ENCODE measurements around the gene CREB5.

Gene CREB5

GRCh38 chr7:28435732-28436378, 23.5 kb downstream of the CREB5 start:
- DNase-seq: no peak

DNA sequence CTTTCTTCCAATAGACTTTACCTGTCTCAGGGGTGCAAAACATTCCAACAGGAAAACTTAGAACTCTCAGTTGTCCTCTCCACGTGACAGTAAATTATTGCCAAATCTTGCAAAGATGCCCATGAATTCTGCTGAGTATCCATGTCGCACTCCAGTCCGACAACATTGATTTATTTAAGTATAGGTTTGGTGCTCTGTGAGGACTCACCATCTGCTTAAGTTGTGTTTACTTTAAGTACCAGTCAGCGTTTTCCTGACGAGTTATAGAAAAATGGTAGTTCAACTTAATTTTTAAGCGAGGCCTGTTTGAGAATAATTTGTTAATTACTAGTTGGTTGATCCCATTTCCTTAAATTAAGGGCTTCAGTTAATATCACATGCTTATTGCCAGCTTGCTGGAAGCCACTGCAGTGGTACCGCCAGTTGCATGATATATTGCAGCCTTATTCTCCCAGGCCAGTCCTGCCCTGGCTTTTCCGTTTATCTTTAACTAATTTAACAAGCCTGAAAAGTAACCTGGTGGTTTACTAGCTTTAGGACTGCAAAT, 27.8 kb downstream of the CREB5 start:
- DNase-seq: no peak

DNA sequence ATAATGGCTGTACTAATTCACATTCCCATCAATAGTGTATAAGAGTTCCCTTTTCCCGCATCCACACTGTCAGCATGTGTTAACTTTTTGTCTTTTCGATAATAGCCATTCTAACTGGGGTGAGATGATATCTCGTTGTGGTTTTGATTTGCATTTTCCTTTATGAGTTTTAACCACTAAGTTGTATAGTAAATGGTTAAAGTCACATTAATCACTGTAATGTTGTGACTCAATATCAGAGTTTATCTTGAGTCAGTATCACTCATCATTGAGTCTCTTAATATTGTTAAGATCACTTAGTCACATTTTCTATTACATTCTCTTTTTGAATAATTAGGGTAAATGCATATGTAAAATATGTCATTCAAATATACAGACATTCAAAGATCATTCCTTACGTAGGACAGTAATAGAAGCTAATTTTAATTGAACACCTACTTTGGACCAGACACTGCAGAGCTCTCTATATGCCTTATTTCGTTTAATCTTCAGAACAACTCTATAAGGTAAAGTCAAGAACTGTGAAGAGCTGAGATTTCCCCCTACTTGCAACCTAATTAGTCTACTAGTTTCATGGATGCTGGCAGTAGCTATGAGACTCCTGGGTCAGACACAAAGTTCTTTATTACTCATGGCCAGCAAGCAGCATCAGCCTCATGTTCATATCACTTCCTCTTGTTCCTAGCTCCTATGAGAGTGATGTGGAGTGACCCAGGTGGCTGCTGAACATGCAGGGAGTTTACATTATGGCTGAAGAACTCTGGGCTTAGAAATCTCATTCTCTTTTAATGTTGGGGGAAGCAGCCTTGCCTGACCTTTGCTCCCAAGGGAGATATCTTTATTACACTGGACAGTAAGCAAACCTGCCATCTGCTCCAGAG, 30.5 kb downstream of the CREB5 start:
- no peak for DNase-seq

- DNase-seq: no peak
Observed at GRCh38 chr7:28446131-28446530, 33.8 kb downstream of the CREB5 start.

- no peak for DNase-seq
Observed at GRCh38 chr7:28447071-28447470, 34.8 kb downstream of the CREB5 start.

DNA sequence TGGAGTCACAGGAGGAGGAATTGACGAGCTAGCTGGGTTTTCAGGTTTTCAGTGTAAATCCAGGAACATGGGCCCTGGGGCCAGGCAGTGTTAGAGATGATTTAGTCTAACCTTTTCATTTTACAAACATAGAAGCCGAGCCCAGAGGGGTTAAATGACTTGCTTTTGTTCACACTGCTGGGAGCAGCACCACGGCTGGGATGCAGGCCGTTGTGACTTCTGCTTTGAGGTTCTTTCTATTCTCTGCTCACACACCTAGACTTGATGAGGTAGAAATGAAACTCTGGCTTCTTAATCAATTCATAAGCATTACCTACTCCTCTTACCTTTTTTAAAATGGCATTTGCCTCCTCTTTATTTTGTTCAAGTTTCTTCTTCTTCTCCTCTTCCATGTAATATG, 36.4 kb downstream of the CREB5 start:
- no peak for DNase-seq

- DNase-seq: no peak
Observed at GRCh38 chr7:28452681-28453080, 40.4 kb downstream of the CREB5 start.

DNA sequence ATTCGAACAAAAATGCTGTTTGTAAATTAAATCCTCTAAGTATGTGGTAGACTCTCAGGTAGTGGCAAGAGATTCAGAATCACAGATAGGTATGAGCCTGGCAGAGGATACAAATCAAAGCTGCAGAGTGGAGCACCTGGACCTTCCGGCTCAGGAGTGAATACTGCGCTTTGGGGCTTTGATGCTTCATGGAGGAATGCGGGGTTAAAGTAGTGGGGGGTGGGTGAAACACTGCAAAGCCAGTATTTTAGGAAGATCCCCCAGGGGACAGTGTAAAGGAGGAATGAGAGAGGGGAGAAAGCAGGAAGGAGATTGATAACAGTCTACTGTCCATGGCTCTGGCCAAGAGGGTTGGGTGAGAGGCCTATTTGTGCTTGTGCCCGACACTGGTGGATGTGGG, 43.2 kb downstream of the CREB5 start:
- DNase-seq: no peak

GRCh38 chr7:28456044-28456443, 43.7 kb downstream of the CREB5 start:
- DNase-seq: no peak

- no peak for DNase-seq
Observed at GRCh38 chr7:28458732-28459131, 46.4 kb downstream of the CREB5 start.

GRCh38 chr7:28459306-28459705, 47.0 kb downstream of the CREB5 start:
- no peak for DNase-seq

GRCh38 chr7:28465697-28466096, 53.4 kb downstream of the CREB5 start:
- DNase-seq: no peak

- no peak for DNase-seq
Observed at GRCh38 chr7:28466341-28466740, 54.0 kb downstream of the CREB5 start.

GRCh38 chr7:28466885-28467284, 54.6 kb downstream of the CREB5 start:
- no peak for DNase-seq

DNA sequence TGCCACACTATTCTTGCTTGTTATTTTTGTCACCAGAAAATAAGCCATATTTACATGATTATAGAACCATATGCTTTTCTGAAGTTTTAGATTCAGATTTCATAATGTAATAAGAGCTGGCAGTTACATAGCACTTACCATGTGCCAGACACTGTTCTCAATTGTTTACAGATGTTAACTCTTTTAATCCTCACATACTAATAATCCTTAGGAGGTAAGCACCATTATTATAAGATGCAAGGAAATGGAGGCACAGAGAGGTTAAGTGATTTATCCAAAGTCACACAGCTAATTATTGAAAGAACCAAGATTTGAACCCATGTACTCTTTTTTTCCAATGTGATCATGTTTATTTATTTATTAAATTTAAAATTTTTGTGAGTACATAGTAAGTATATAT, 57.2 kb downstream of the CREB5 start:
- no peak for DNase-seq

GRCh38 chr7:28470344-28470743, 58.0 kb downstream of the CREB5 start:
- no peak for DNase-seq

GRCh38 chr7:28472332-28472731, 60.0 kb downstream of the CREB5 start:
- no peak for DNase-seq

GRCh38 chr7:28473571-28474281, 61.4 kb downstream of the CREB5 start:
- DNase-seq: no peak

DNA sequence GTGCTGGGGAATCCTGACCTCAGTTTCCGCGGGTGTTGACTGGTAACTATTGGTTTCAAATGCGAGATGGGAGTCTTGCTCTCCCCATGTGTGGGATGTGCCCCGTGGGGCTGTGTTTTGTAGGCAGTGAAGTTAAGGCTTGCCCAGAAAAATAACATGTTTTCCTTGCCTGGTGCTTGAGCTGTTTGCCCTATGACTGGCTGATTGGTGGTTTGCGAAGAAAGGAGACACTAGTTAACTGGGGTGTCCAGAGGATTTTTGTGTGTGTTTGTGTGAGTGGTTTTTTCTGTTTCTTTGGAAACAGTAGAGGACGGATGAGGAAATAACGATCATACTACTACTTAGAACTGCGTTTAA, 61.9 kb downstream of the CREB5 start:
- DNase-seq: no peak

DNA sequence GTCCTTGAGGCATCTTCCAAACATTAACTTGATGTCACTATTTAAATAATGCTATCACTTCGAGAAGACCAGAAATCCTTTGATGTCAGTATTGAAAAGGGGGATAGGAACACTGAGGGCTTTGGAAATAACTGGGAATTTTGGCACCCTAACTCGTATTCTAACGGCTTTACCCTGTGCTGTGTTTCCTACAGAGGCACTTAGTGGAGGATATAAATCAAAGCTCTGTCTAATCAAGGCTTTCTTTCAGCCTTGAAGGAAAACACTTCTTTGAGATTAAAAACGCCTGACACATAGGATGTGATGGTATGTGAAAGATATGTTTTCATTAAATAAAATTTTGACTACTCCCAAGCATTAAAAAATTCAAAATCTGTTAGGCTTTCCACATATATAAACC, 62.3 kb downstream of the CREB5 start:
- DNase-seq: no peak

DNA sequence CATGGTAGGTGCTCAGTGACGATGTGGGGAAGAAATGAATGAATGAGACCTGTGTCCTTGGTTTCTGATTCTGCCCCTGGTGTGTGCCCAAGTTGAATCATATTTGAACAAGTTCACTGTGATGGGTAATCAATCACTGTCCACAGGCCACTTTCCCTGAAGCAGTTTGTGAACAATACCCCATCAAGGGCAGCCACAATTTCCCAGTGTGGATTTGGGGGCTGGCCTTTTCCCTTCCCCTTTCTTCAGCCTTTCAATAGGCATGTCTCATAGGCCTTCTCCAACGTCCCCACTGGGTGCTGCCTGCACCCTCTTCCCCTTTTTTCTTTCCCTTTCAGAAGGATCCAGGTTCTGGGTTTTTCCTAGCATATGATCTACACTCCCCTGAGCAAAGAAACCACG, 64.7 kb downstream of the CREB5 start:
- DNase-seq: no peak

GRCh38 chr7:28478656-28479055, 66.3 kb downstream of the CREB5 start:
- DNase-seq: peak; percentile 51

DNA sequence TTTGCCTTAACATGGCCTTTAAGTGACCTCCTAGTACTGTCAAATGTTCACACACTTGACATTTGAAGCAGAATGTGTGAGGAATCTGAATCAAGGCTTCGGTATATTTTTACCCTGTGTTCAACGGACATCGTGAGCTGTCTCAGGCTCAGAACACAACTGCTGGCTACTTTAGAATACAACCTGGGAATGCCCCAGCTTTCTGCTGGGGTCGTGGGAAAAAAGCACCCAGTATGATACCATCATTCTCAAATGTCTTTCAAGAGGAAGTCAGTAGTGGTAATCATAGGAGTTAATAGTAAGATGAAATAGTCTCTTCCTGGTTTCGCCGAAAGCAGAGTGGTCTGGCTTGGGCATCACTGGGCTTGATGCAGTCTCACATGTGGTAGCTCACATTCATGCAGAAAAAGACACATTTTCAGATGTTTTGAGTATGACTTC, 67.2 kb downstream of the CREB5 start:
- no peak for DNase-seq

GRCh38 chr7:28480595-28480994, 68.3 kb downstream of the CREB5 start:
- no peak for DNase-seq
